IMR-90 (cell line): ENCODE data around the gene RAB40C.

ENCODE experiments used
- CEBPB ChIP-seq: IDR thresholded peaks from 2 replicates; pipeline ENCODE4 v1.6.1; 2012; ENCODE audit warnings: low read depth, low read length, improper control_type of control experiment
- CHD1 ChIP-seq: IDR thresholded peaks from 2 replicates; pipeline ENCODE4 v1.6.1; 2012; ENCODE audit warnings: low read depth, low read length, improper control_type of control experiment
- MAFK ChIP-seq: IDR thresholded peaks from 2 replicates; pipeline ENCODE4 v1.6.1; 2012; ENCODE audit warnings: low read depth, low read length, improper control_type of control experiment
- MXI1 ChIP-seq: IDR thresholded peaks from 2 replicates; pipeline ENCODE4 v1.6.1; 2012; ENCODE audit warnings: low read depth, mild to moderate bottlenecking, low read length, moderate library complexity, borderline replicate concordance
- POLR2A ChIP-seq: IDR thresholded peaks from 2 replicates; pipeline ENCODE4 v1.6.1; 2012; ENCODE audit warnings: mild to moderate bottlenecking, low read depth, low read length
- RAD21 ChIP-seq: IDR thresholded peaks from 2 replicates; pipeline ENCODE4 v1.6.1; 2012; ENCODE audit warnings: low read length, improper control_type of control experiment
- RCOR1 ChIP-seq: IDR thresholded peaks from 2 replicates; pipeline ENCODE4 v1.6.1; 2012; ENCODE audit warnings: mild to moderate bottlenecking, low read length, improper control_type of control experiment; ENCODE audit not compliant: insufficient replicate concordance
- RFX5 ChIP-seq: IDR thresholded peaks from 2 replicates; pipeline ENCODE4 v1.8.0; 2012; ENCODE audit warnings: low read depth, mild to moderate bottlenecking, low read length, moderate library complexity
- SMC3 ChIP-seq: fragments of 150-350 bp; IDR thresholded peaks from 2 replicates; pipeline ENCODE4 v1.6.1; 2016; ENCODE audit warnings: low read depth, mild to moderate bottlenecking, antibody characterized with exemption, low read length, moderate library complexity
- TF ChIP-seq, protein P1 (sequence below): conservative IDR thresholded peaks from 2 replicates; pipeline ENCODE4 v1.5.1; 2012; ENCODE audit warnings: mild to moderate bottlenecking, low read depth, low read length, improper control_type of control experiment

DNA sequence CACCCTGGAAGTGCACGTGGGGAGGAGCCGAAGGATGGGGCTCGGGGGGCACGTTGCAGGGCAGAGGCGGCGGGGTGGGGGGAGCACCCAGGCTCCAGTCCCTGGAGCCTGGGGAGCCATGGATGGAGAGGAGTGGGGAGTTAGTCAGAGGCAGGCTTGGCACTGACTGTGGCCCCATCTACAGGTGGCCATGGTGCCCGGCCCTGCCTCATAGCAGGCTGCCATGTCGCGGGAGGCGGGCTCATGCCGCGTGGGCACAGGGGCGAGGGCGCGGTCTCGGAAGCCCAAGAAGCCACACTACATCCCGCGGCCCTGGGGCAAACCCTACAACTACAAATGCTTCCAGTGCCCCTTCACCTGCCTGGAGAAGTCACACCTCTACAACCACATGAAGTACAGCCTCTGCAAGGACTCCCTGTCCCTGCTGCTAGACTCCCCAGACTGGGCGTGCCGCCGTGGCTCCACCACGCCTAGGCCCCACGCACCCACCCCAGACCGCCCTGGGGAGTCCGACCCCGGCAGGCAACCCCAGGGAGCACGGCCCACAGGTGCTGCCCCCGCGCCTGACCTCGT lies 26.7 kb upstream of the RAB40C start:
- TF ChIP-seq, protein P1, sequence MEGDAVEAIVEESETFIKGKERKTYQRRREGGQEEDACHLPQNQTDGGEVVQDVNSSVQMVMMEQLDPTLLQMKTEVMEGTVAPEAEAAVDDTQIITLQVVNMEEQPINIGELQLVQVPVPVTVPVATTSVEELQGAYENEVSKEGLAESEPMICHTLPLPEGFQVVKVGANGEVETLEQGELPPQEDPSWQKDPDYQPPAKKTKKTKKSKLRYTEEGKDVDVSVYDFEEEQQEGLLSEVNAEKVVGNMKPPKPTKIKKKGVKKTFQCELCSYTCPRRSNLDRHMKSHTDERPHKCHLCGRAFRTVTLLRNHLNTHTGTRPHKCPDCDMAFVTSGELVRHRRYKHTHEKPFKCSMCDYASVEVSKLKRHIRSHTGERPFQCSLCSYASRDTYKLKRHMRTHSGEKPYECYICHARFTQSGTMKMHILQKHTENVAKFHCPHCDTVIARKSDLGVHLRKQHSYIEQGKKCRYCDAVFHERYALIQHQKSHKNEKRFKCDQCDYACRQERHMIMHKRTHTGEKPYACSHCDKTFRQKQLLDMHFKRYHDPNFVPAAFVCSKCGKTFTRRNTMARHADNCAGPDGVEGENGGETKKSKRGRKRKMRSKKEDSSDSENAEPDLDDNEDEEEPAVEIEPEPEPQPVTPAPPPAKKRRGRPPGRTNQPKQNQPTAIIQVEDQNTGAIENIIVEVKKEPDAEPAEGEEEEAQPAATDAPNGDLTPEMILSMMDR = no peak
- no peak for TF ChIP-seq RCOR1
- no peak for TF ChIP-seq POLR2A
- TF ChIP-seq RAD21 = no peak
- no peak for TF ChIP-seq RFX5
- TF ChIP-seq CHD1 = no peak
- no peak for TF ChIP-seq MAFK
- TF ChIP-seq CEBPB = no peak
- TF ChIP-seq SMC3 = no peak
- TF ChIP-seq MXI1 = no peak
